Measurements from ENCODE around the gene NEK6.
A peak's percentile ranks its signal among the peaks of the same experiment; 100 is the strongest.

NEK6 gene

GRCh38 chr9:124299515-124300090 lies 41.9 kb downstream of the NEK6 start:
- no peak for DNase-seq

- DNase-seq, result no peak
These were observed 42.6 kb downstream of the NEK6 start for GRCh38 chr9:124300312-124300711.

GRCh38 chr9:124302921-124303320 lies 45.2 kb downstream of the NEK6 start:
- no peak for DNase-seq

GRCh38 chr9:124303762-124304161 lies 46.0 kb downstream of the NEK6 start:
- DNase-seq, result no peak

- no peak for DNase-seq
These were observed 46.5 kb downstream of the NEK6 start for GRCh38 chr9:124304285-124304684.

GRCh38 chr9:124306098-124306735 lies 48.5 kb downstream of the NEK6 start:
- peak; percentile 58 for DNase-seq

GRCh38 chr9:124307379-124308030 lies 49.8 kb downstream of the NEK6 start:
- no peak for DNase-seq

GRCh38 chr9:124308606-124309491 lies 51.1 kb downstream of the NEK6 start:
- DNase-seq, result no peak

GRCh38 chr9:124309667-124310084 lies 51.9 kb downstream of the NEK6 start:
- peak; percentile 97 for DNase-seq

GRCh38 chr9:124311283-124311682 lies 53.5 kb downstream of the NEK6 start:
- DNase-seq, result no peak

GRCh38 chr9:124312290-124313265 lies 54.8 kb downstream of the NEK6 start:
- no peak for DNase-seq

- DNase-seq, result no peak
These were observed 56.2 kb downstream of the NEK6 start for GRCh38 chr9:124313940-124314339.

- no peak for DNase-seq
These were observed 58.1 kb downstream of the NEK6 start for GRCh38 chr9:124315882-124316281.

- DNase-seq, result peak; percentile 37
These were observed 62.6 kb downstream of the NEK6 start for GRCh38 chr9:124320062-124320973.

- no peak for DNase-seq
These were observed 63.7 kb downstream of the NEK6 start for GRCh38 chr9:124321416-124321815.

- no peak for DNase-seq
These were observed 64.2 kb downstream of the NEK6 start for GRCh38 chr9:124321935-124322334.

- DNase-seq, result no peak
These were observed 65.1 kb downstream of the NEK6 start for GRCh38 chr9:124322618-124323432.

- DNase-seq, result no peak
These were observed 66.2 kb downstream of the NEK6 start for GRCh38 chr9:124323904-124324303.

GRCh38 chr9:124325816-124326215 lies 68.1 kb downstream of the NEK6 start:
- DNase-seq, result no peak

GRCh38 chr9:124326378-124326777 lies 68.6 kb downstream of the NEK6 start:
- DNase-seq, result no peak

Measured in kidney glomerular epithelial cell (primary cell).